D721Med (cell line): Measurements from ENCODE around the gene IFIT5.

Source experiments
- DNase-seq: peaks from one replicate; pipeline ENCODE4 v3.0.0; 2011; ENCODE audit warnings: low spot score; ENCODE audit not compliant: insufficient read length
- FAIRE-seq: peaks from 2 replicates; lab custom pipeline; 2011; peaks lifted over from hg19 to GRCh38; lab: Jason Lieb, UNC
- CTCF ChIP-seq: IDR thresholded peaks from 2 replicates; pipeline ENCODE4 v1.5.1; 2012; ENCODE audit warnings: mild to moderate bottlenecking, control low read depth; ENCODE audit not compliant: insufficient read depth; ENCODE audit errors: missing control alignments

IFIT5 gene

GRCh38 chr10:89414146-89414878, at the start of gene IFIT5:
TSS of gene IFIT5 (plus strand) at chr10:89414568. CDS start at chr10:89414799, 231 bp downstream.
- DNase-seq (peak; percentile 54), FAIRE-seq (no peak)
- TF ChIP-seq CTCF, result no peak

GRCh38 chr10:89367529-89367928, 46.8 kb upstream of the IFIT5 start:
- TF ChIP-seq CTCF, result no peak
- no peak for FAIRE-seq
- no peak for DNase-seq

- FAIRE-seq (no peak), DNase-seq (no peak)
- no peak for TF ChIP-seq CTCF
These were observed 46.2 kb upstream of the IFIT5 start for GRCh38 chr10:89368129-89368528.

- peak; percentile 27 for TF ChIP-seq CTCF
- FAIRE-seq, result no peak
- DNase-seq, result no peak
These were observed 44.9 kb upstream of the IFIT5 start for GRCh38 chr10:89369156-89370105.

GRCh38 chr10:89371079-89371478, 43.3 kb upstream of the IFIT5 start:
- DNase-seq (no peak), FAIRE-seq (no peak)
- no peak for TF ChIP-seq CTCF

- DNase-seq, result no peak
- no peak for FAIRE-seq
- no peak for TF ChIP-seq CTCF
These were observed 42.4 kb upstream of the IFIT5 start for GRCh38 chr10:89371987-89372386.
